NCI-H226 (cell line): ENCODE results near the gene UBE2O.
A peak's percentile ranks its signal among the peaks of the same experiment; 100 is the strongest.

Source experiments
- DNase-seq: peaks from one replicate; pipeline ENCODE4 v3.0.0-alpha.2; 2015

Gene UBE2O

GRCh38 chr17:76385892-76386786 lies 66.8 kb downstream of the UBE2O start:
- peak; percentile 73 for DNase-seq

DNA sequence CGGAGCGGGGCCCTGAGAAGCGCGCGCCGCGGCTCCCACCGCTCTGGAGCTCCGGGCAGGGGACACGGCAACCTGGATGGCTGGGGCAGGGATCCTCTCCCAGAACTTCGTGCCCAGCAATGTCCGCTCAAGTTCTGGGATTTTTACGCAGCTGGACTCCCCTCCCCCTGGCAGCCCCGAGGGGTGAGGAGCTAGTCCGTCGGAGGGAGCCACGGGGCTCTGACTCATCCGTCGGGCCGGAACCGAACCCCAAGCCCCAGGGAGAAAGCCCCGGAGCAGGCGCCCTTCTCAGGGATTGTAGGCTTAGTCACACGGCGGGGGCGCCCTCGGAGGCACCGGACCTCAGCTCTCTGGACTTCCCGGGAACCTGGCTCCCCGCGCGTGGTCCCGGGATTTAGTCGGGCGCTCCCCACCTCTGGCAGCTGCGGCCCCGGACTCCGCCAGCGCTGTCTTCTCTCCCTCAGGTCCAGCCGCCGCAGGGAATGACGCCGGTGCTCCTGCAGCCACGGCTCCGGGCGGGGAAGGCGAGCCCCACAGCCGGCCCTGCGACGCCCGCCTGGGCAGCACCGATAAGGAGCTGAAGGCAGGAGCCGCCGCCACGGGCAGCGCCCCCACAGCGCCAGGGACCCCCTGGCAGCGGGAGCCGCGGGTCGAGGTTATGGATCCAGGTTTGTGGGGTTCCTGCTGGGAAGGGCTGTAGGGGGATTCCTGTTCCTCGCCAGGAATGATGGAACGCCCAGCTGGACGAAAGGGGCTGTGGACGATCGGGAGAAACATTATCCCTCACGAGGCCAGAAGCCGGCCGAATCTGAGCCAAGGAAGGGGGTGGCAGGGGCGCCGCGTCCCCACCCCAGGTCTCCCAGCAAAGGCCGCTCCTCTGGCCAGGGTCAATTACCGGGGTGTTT lies 67.7 kb downstream of the UBE2O start:
- peak; percentile 65 for DNase-seq

- peak; percentile 85 for DNase-seq
Observed at GRCh38 chr17:76384222-76384986, 68.5 kb downstream of the UBE2O start, which contains the start of gene SPHK1. Gene SPHK1, plus strand, starts transcription at chr17:76384609. Its CDS starts 1,036 bp downstream, at chr17:76385645.

DNA sequence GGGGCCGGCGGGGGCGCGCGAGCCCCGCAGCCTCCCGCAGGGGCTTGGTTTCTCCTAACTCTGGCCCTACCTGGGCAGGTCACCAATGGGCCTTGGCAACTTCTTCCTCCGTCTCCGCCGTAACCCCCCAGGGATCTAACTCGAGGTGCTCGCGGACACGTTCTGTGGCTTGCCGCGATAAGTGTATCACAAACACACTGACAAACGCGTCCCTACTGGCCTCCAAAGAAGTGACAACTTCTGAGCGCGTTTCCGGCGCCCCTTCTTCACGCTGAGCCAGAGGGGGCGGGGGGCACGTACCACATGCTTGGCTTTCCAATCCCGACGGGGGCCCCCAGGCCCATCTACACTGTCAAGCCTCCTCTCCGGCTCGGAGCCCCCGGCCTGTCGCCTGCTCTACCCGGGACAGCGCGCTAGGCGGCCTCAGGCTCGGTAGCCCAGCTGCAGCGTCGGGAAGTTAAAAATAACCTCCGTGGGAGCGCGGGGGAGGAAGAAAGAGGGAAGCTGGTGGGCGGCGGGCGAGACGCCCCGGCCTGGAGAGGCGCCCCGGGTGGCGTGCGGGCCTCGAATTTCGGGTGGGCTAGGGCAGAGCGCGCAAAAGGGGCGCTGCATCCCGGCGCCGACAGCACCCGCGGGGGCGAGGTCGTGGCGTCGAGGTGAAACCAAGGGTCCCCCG lies 69.3 kb downstream of the UBE2O start:
- DNase-seq, result peak; percentile 12

GRCh38 chr17:76382803-76383545 lies 70.0 kb downstream of the UBE2O start:
- DNase-seq, result peak; percentile 82

- DNase-seq, result peak; percentile 46
Observed at GRCh38 chr17:76382351-76382802, 70.6 kb downstream of the UBE2O start.

DNA sequence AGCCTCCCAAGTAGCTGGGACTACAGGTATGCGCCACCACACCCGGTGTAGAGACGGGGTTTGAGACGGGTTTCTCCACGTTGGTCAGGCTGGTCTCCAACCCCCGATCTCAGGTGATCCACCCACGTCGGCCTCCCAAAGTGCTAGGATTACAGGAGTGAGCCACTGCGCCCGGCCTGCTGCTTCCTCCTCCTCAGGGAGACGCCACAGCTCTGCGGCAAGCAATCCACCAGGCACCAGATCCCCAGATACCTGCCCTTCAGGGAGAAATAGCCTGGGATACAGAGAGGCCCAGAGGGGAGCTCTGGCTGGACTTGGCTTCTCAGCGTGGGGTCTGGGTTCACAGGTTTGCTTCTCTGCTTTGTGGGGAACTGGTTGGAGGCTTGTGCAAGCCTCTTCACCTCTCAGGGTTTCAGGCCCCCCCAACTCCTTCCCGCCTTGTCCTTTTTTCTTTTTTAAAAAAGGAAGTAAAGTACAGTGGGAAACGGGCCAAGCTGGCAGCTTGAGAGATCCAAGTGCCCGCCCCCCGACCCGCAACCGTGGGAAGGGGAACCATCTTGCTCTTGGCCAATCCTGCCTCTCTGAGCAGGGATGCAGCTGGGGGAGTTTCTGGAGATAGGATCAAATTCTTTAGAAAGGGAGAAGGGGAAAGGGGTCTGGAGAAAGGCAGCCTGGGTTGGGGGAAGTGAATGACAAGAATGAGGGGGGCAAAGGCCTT lies 71.2 kb downstream of the UBE2O start:
- no peak for DNase-seq

- no peak for DNase-seq
Observed at GRCh38 chr17:76379646-76380376, 73.1 kb downstream of the UBE2O start.

- no peak for DNase-seq
Observed at GRCh38 chr17:76379275-76379641, 73.7 kb downstream of the UBE2O start.

DNA sequence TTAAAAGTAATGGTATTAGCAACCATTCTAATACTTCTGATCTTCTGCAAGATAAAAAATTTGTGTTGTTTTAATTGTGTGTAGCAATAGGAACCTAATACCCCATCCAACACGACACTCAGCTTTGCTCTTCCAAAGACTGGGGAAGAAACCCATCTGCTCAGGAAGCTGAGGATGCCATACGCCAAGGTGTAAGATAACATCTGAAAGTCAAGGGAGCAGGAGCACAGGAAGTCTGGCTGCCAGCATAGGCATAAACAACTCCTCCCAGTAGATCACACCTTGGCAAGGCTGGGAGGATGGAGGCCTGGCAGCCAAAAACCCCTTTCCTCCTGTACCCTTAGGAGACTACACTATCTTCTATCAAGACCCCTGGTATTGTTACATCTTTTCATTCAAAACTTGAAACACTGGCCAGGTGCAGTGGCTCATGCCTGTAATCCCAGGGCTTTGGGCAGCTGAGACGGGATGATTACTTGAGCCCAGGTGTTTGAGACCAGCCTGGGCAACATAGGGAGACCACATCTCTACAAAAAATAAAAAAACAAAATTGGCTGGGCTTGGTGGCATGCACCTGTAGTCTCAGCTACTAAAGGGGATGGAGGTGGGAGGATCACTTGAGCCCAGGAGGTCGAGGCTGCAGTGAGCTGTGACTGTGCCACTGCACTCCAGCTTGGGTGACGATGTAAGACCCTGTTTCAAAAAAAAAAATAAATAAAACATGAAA lies 74.2 kb downstream of the UBE2O start:
- DNase-seq, result no peak

GRCh38 chr17:76376318-76377133 lies 76.4 kb downstream of the UBE2O start:
- DNase-seq, result no peak

DNA sequence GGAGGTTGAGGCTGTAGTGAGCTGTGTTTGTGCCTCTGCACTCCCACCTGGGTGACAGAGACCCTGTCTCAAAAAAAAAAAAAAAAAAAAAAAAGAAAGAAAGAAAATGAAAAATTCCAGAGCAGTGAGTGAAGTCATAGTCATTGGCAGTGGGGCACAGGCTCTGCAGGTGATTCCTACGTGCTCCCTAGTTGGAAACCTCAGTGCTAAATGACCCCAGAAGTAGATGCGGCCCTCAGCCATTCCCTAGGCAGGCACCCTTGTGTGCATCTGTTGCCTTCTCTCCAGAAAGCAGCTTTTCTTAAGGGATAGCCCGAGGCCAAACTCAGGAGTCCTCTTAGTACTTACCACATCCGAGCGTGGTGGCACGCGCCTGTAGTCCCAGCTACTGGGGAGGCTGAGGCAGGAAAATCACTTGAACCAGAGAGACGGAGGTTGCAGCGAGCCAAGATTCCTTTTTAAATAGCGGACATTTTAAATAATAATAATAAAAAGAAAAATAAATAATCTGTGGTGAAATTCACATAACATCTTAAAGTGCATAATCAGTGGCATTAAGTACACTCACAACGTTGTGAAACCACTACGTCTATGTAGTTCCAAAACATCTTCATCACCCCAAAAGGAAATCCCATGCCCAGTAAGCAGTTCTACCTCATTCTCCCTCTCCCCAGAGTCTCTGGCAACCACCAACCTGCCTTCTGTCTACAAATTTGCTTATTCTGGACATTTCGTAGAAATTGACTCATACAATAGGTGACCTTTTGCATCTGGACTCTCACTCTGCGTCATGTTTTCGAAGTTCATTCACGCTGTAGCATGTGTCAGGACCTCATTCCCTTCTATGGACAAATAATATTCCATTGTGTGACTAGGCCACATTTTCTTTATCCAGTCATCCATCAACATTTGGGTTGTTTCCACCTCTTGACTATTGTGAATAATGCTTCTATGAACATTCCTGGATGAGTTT lies 81.0 kb downstream of the UBE2O start:
- DNase-seq, result no peak

DNA sequence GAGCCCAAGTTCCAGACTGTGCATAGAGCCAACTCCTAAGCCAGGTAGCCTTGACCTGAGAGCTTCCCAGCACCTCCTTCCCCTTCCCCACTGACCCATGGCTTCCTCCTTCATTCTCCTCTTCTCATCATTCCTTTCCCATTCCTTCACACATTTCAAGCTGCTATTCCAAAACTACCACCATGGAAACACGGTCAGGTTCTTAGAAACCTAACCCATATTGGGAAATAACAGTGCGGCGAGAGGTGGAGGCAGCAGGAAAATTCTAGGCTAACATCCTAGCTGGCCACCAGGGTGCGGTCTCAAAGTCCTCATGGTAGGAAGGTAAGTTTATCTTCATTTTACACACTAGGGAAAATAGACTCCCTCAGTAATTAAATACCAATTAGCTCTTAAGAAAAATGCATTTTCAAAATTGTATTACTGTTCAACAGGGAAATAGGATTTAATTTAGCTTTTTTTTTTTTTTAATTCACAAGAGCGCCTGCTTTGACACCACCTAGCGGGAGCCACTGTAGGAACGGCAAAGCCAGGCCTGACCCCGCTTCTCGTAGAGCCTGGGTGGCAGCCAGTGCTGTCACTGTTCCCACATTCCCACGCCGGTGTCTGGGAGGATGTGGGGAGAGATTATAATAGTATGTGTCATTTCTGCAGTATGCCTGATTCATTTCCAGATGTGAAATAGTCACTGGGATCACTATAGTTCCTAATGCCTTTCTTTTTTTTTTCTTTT lies 82.5 kb downstream of the UBE2O start:
- peak; percentile 47 for DNase-seq

DNA sequence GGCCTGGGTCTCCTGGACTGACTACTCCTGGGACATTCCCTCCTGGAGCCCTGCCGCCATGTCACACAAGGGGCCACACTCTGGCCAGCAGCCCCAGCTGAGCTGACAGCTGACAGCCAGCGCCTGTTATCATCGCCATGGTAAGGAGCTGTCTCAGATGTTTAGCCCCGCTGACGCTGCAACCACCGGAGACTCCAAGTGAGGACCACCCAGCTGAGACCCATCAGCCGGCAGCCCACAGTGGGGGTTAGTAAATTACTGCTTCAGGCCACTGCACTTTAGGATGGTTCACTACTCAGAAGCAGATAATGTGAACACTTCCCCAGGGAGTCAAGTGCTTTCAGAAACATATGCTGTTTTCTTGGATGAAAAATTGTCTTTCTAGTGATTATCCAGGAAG lies 83.1 kb downstream of the UBE2O start:
- DNase-seq, result no peak

DNA sequence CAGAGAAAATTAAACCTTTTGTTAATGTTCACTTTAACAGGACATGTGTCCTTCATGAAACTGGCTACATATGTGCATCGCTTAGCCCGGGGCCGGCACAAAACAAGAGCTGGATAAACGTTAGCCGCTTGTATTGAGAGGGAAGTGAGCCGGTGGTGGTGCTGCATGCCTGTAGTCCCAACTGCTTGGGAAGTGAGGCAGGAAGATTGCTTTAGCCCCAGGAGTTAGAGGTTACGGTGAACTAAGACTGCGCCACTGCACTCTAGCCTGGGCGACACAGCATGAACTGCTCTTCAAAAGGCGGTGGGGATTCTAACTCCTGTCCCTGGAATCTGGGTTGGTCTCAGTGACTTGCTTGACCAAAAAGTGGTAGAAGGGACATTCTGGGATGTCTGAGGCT lies 83.6 kb downstream of the UBE2O start:
- no peak for DNase-seq

- DNase-seq, result no peak
Observed at GRCh38 chr17:76368545-76368944, 84.4 kb downstream of the UBE2O start.
